GM21423 (cell line): ENCODE measurements around the gene CDH15.
"Not testable (repeated sequence)": the region's sequence is repeated elsewhere in the genome, so short reads cannot be mapped to it uniquely, and the experiment has no call there.

ENCODE experiments used
- ATAC-seq: cut with Tn5 transposase; IDR thresholded peaks from one replicate; pipeline ENCODE4 v1.9.1; 2021; ENCODE audit warnings: mild to moderate bottlenecking, moderate library complexity; ENCODE audit not compliant: unreplicated experiment

CDH15 gene

DNA sequence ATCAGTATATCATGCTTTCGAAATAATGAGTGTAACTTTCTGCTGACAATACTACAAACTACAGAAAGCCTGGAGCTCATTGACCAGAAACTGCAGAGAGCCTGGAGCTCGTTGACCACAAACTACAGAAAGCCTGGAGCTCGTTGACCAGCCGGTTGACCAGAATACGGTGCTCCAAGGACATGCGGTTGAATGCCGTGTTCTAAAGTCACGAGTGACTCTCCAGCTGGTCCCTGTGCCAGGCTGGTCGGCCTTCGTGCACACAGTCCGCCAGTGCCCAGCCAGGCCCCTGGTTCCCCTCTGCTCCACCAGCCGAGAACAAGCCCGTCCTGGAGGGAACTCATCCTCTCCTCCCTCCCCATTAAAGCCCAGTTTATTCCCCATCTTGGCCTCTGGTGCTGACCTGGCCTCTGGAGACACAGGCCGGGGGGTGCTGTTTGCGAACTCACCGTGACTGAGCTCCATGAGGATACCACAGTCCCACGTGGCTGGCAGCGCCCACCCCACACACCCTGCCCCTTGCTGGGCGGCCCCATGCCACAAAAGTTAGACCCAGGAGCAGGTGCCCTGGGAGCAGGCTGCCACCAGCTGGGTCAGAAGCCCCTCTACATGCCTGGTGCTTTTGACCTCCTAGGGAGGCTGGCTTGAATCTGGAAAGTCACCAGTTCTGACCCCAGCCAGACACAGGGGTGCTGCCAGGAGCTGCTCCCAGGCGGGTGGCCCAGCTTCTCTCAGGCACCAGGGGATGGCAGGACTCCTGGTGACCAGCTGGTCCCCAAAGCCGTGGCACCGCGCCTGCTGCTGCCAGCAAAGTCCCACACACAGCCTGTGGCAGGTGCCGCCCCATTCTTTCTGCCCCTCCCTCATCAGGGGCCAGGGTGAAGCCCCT lies 15.5 kb upstream of the CDH15 start:
- no peak for ATAC-seq

- no peak for ATAC-seq
Measured at GRCh38 chr16:89156740-89157645, 14.6 kb upstream of the CDH15 start.

DNA sequence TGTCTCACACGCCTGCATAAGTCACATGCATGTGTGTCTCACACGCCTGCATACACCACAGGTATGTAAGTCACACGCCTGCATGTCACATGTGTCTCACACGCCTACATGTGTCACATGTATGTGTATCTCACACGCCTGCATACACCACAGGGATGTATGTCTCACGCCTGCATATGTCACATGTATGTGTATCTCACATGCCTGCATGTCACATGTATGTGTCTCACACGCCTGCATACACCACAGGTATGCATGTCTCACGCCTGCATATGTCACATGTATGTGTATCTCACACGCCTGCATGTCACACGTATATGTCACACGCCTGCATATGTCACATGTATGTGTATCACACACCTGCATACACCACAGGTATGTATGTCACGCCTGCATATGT lies 13.8 kb upstream of the CDH15 start:
- ATAC-seq: no peak

DNA sequence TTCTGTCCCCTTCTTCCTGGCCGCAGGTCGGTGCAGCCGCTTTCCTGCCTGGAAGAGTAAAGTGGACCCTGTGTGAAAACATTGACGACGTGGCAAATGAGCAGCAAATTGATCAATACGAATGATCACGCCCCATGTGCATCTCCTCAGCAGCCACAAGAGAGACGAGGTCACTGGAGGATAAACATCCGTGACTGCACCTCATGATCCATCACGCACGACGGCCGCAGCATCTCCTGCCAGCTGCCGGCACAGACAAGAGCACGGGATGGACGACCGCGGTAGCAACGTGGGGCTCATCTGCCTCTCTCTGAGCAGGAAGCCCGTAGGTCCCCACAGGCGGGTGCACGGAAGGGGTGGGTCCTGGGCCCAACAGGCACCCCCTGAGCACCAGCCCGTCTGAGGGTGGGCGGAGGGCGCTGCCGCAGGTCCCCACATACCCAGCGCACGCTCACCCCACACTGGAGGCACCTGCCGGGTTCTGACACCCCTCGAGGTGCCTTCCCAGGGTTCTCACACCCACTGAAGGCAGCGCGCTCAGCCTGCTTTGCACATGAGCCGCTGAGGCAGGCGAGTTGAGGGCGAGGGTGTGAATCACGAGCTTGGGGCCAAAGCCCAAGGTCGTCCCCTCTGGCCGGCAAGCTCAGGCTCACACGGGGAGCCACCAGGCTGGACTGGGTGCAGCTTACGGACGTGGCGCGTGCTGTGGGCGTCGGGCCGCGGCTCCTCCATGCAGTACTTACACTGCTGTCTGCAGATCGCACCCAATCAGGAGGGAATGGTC lies 12.3 kb upstream of the CDH15 start:
- no peak for ATAC-seq

DNA sequence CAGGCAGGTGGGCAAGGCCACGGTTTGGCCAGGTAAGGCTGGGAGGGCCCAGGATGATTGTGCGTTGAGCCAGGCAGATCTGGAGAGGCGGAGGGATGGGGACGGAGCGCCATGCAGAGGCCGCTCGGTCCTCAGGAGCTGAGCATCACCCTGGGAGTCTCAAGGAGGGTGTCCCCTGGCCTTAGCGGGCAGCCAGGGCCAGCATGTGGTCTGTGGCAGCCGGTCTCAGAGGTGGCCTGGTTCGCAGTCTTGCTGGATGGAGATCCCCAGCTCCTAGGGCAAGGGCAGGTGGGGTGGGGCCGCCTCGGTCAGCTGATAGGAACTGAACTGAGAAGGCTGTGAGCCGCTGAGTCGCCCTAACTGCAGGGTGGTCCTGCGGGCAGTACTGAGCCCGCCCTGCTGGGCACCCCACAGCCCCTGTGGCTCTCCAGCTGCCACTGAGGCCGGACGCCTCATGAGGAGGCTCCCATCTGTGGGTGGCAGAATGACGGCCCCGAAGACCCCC lies 11.6 kb upstream of the CDH15 start:
- no peak for ATAC-seq

DNA sequence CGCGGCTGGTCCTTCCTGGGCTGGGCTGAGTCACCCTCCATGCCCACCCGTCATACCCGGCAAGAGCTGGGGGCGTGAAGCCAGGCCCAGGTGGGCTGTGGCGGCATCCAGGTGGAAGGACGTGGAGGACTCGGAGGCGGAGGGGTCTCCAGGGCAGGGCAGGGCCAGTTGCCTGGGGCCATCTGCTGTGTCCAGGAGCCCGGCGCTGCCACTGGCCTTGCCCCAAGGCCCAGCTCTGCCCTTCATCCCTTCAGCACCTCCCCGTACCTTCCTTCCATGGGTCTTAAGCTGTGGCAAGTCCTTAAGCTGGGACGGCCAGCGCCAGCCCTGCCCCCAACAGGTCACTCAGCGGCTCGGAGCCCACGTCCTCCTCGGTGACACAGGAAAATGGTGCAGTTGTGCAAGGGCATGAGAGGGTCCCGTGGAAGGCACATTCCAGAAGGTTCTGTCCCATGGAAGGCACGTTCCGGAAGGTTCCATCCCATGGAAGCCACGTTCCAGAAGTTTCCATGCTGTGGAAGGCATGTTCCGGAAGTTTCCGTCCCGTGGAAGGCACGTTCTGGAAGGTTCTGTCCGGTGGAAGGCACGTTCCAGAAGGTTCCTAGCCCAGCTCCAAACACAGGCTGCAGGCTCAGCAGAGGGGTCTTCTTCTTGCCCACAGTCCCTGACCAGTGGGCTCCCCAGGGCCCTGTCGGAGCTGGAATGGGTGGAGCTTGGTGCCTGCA lies 10.4 kb upstream of the CDH15 start:
- no peak for ATAC-seq

GRCh38 chr16:89161763-89162713 lies 9.5 kb upstream of the CDH15 start:
- no peak for ATAC-seq

DNA sequence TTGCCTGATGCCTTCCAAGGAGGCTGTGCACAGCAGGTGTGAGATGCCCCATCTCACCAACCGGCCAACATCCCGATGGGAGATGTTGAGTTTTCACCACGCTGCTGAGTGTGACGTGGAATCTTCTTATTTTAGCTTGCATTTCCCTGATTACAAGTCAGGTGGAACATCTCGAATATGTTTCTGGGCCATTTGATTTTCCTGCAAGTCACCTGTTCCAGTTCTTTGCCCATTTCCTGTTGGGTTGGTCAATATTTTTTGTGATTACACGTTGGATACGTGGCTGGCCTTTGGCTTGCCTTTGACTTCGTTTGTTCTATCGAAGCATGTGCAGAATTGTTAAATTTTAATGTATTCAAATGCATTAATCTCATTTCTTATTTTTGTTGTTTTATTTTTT lies 8.3 kb upstream of the CDH15 start:
- ATAC-seq: no peak

DNA sequence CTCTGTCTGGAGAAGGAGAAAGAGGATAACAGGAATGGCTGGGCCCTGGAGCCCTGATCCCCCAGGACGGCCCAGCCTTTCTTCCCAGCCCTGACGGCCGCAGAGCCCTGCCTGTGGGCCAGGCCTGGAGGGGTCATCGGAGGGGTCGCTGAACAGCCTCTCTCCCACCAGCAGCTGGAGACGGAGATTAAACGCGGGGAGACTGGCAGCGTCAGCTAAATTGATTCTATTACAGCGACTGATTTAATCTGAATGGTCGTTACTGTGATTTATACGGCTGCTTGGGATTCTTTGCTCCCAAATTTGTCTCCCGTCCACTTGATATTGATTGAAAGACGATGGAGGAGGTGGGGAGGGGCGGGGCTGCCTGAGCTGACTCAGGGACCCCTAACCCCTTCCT lies 7.1 kb upstream of the CDH15 start:
- no peak for ATAC-seq

DNA sequence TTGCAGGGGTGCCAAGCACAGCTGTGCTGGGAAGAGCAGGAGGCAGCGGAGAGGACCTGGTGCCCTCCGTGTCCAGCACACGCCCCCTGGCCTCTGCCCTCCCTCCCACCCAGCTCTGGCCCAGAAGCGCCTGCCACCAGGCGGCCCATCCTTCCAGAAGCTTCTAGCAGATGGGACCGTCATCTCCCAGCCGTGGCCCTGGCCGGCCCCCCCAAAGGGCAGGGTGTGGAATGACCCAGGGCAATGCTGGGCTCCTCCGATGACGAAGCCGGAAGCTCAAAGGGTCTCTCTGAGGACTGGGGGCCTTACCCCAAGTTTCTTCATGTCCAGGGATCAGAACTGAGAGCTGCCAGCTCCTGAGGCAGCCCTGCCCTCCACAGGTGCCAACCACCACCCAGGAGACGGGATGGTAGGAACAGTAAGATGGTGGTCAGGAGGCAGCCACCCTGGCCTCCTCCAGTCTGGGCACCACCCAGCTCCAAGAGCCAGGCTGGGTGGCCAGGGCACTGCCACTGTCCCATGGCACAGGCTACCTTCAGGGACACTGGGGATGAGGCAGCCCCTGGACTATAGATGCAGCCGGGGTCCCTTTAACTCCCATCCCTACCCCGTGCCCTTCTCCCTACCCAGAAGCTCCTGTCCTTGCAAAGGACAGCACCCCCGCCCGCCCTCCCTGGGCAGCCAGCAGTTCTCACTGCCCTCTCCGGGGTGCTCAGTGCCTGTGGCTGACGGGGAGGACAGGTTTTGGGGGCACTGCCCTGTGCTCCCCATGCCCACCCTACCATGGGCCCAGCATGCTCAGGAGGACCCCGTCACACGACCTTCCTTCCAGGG lies 6.5 kb upstream of the CDH15 start:
- ATAC-seq: no peak

DNA sequence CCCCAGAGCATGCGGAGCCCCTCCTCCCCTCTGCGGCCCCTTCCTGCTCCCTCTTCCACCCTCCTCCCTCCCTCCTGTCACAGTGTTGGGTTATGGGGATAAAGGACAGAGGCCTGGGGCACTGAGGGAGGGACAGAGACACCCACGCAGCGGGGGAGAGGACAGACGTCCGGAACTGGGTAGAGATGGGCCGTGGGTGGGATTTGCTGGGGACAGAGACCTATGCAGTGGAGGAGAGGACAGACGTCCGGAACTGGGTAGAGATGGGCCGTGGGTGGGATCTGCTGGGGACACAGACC lies 5.9 kb upstream of the CDH15 start:
- not testable (repeated sequence) for ATAC-seq

DNA sequence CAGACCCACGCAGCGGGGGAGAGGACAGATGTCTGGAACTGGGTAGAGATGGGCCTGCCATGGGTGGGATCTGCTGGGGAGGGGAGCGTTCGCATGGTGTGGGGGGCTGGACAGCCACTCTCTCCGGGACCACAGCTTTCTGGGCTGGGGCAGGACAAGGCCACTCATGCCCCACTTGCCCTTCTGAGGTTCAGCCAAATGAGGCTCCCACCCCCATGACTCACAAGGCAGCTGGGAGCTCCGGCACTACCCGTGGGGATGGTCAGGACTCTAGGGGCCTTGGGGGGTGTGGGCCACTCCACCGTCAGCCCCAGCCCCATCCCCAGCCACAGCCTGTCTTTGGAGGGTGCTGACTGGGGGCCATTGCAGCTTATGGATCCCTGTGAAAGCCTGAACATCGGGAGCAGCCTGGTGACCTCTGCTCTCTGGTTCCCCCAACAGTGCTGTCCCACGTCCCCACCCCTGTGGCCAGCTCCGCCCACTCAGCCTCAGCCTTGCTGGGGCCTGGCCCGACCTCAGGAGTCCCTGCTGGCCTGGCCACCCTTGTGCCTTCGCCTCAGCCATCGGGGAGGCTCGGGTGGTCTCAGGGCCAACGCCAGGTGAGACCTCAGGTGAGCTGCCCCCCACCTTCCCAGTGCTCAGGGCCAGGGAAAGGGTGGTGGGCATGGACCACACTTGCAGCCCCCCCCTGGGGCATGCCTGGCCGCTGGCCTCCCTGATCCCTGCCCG lies 4.7 kb upstream of the CDH15 start:
- ATAC-seq: no peak

- ATAC-seq: no peak
Measured at GRCh38 chr16:89167425-89167941, 4.1 kb upstream of the CDH15 start.

- no peak for ATAC-seq
Measured at GRCh38 chr16:89168381-89169189, 3.0 kb upstream of the CDH15 start.

DNA sequence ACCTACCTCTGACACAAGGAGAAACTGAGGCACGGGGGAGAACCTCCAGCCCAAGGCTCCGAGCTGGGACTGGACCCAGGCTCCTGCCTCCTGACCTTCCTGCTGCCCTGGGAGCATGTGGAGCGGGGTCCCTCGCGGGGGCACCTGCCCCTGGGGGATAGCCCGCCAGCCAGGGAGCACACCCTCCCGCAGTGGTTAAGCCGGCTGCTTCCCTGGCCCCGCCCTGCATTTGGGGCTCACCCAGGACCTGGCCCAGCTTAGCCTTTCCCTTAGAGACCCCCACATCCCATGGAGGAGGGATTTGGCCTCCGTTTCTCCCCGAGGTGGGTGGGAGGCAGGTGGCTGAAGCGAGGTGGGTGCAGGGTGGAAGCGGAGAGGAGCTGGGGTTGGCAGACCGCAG lies 1.8 kb upstream of the CDH15 start:
- ATAC-seq: no peak

DNA sequence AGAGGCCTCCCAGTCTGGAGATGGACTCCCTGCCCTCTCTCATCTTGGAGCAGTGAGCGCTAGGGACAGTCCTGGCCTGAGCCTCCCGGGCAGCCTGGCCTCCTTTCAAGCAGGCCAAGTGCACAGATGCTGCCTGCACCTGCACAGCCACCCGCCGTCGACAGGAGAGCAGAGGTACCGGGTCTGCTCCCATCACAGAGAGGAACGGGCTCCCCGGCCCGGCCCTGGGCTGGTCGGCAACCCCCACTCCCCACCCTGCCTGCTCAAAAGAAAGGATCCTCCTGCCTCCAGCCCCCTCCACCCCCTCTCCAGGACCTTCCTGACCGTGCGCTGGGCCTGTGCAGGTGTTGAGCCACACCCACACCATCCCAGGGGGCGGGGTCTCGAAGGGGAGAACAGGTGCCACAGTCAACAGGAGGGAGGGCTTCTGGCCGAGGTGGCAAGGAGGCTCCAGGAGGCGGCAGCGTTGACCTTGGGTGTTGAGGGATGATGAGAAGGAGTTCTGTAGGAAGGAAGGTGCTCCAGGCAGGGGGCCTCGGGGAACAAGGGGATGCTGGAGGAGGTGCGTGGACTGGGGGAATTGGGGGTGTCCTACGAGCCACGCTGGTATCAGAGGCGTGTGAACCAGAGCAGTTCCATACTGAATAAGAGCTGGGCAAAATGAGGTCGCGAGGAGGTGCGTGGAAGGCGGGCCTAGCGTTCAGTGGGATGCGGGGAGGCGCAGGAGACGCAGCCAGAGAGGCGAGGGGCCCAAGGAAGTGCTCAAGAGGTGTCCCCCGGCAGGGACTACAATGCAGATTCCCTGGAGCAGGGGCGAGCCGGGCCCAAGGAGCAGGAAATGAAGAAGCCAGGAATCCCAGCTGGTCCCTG lies 967 bp upstream of the CDH15 start:
- ATAC-seq: no peak
